ENCODE measurements around the gene GPC3. TPM values are rescaled to one million over a fixed set of nuclear protein-coding genes. Genes with fewer than 3 reads are reported as not detected.

The GPC3 gene
- total RNA-seq, 2 donors from 2014 or later: 2.7 to 5.2 TPM

GRCh38 chrX:133549295-133549933 lies 436.0 kb downstream of the GPC3 start:
- Histone ChIP-seq H3K9me3 (no peaks in the 10 kb centered on the region), H3K36me3 (no peaks in the 10 kb centered on the region), H3K4me3 (no peak overlapping the region), H3K4me1 (replicated peaks) (no peaks in the 10 kb centered on the region), H3K27me3 (replicated peaks; ENCODE audit: insufficient read depth) (no peaks in the 10 kb centered on the region), H3K27ac (no peak overlapping the region)
- no peak for TF ChIP-seq CTCF (IDR thresholded peaks at IDR 0.05)
- no peak for TF ChIP-seq POLR2AphosphoS5 (IDR thresholded peaks at IDR 0.05)
- no peak for TF ChIP-seq POLR2A (IDR thresholded peaks at IDR 0.05)
- intact Hi-C loops (cut with DNase I): no loop called here
- no peak for DNase-seq (ENCODE audit: low spot score)

GRCh38 chrX:133546441-133546840 lies 439.0 kb downstream of the GPC3 start:
- TF ChIP-seq POLR2AphosphoS5 (IDR thresholded peaks at IDR 0.05) (no peak), POLR2A (IDR thresholded peaks at IDR 0.05) (no peak), CTCF (IDR thresholded peaks at IDR 0.05) (no peak)
- Histone ChIP-seq H3K4me1 (replicated peaks) (no peaks in the 10 kb centered on the region), H3K27ac (no peak overlapping the region), H3K4me3 (no peak overlapping the region), H3K9me3 (no peaks in the 10 kb centered on the region), H3K36me3 (no peaks in the 10 kb centered on the region), H3K27me3 (replicated peaks; ENCODE audit: insufficient read depth) (no peaks in the 10 kb centered on the region)
- DNase-seq (ENCODE audit: low spot score): no peak
- intact Hi-C loops (cut with DNase I): no loop called here

- TF ChIP-seq CTCF (IDR thresholded peaks at IDR 0.05): no peak
- no peak for TF ChIP-seq POLR2AphosphoS5 (IDR thresholded peaks at IDR 0.05)
- TF ChIP-seq POLR2A (IDR thresholded peaks at IDR 0.05): no peak
- H3K36me3 ChIP-seq: no peaks in the 10 kb centered on the region
- H3K9me3 ChIP-seq: no peaks in the 10 kb centered on the region
These were observed 440.6 kb downstream of the GPC3 start for GRCh38 chrX:133544778-133545177.

GRCh38 chrX:133544115-133544514 lies 441.3 kb downstream of the GPC3 start:
- Histone ChIP-seq H3K9me3 (no peaks in the 10 kb centered on the region), H3K4me1 (replicated peaks) (no peaks in the 10 kb centered on the region), H3K36me3 (no peaks in the 10 kb centered on the region), H3K27me3 (replicated peaks; ENCODE audit: insufficient read depth) (no peaks in the 10 kb centered on the region), H3K4me3 (no peak overlapping the region), H3K27ac (no peak overlapping the region)
- WGBS: 59% methylated on average over 3 of the region's 3 CpGs
- no peak for DNase-seq (ENCODE audit: low spot score)
- TF ChIP-seq CTCF (IDR thresholded peaks at IDR 0.05) (no peak), POLR2AphosphoS5 (IDR thresholded peaks at IDR 0.05) (no peak), POLR2A (IDR thresholded peaks at IDR 0.05) (no peak)
- intact Hi-C loops (cut with DNase I): no loop called here

More at GRCh38 chrX:133544778-133545177, 440.6 kb downstream of the GPC3 start:
- Histone ChIP-seq H3K4me1 (replicated peaks) (no peaks in the 10 kb centered on the region), H3K4me3 (no peak overlapping the region), H3K27me3 (replicated peaks; ENCODE audit: insufficient read depth) (no peaks in the 10 kb centered on the region), H3K27ac (no peak overlapping the region)
- no peak for DNase-seq (ENCODE audit: low spot score)
- WGBS: 95% methylated on average over 3 of the region's 3 CpGs
- intact Hi-C loops (cut with DNase I): no loop called here

- H3K4me3 ChIP-seq: no peak overlapping the region
- WGBS: 82% methylated on average over 2 of the region's 2 CpGs
- no peaks in the 10 kb centered on the region for H3K36me3 ChIP-seq
- H3K4me1 ChIP-seq (replicated peaks): no peaks in the 10 kb centered on the region
- no peak for DNase-seq (ENCODE audit: low spot score)
- H3K27ac ChIP-seq: no peak overlapping the region
- no peaks in the 10 kb centered on the region for H3K9me3 ChIP-seq
- TF ChIP-seq POLR2A (IDR thresholded peaks at IDR 0.05) (no peak), POLR2AphosphoS5 (IDR thresholded peaks at IDR 0.05) (no peak), CTCF (IDR thresholded peaks at IDR 0.05) (no peak)
- intact Hi-C loops (cut with DNase I): no loop called here
- H3K27me3 ChIP-seq (replicated peaks; ENCODE audit: insufficient read depth): no peaks in the 10 kb centered on the region
These were observed 441.7 kb downstream of the GPC3 start for GRCh38 chrX:133543654-133544053.
